Smooth muscle cell of the pulmonary artery (primary cell): ENCODE measurements around the gene CALCOCO2. TPM values are rescaled to one million over a fixed set of nuclear protein-coding genes. Genes with fewer than 3 reads are reported as not detected.

Experiments used
- total RNA-seq: library from RNA; depleted of rRNA; stranded (reverse); fragments of >200 nt; gene quantifications from 2 replicates; pipeline ENCODE4 v1.2.3, GENCODE V29; 2014

The CALCOCO2 gene, protein sequence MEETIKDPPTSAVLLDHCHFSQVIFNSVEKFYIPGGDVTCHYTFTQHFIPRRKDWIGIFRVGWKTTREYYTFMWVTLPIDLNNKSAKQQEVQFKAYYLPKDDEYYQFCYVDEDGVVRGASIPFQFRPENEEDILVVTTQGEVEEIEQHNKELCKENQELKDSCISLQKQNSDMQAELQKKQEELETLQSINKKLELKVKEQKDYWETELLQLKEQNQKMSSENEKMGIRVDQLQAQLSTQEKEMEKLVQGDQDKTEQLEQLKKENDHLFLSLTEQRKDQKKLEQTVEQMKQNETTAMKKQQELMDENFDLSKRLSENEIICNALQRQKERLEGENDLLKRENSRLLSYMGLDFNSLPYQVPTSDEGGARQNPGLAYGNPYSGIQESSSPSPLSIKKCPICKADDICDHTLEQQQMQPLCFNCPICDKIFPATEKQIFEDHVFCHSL
- total RNA-seq, result 47.5 and 49.1 TPM in 2 replicates

DNA sequence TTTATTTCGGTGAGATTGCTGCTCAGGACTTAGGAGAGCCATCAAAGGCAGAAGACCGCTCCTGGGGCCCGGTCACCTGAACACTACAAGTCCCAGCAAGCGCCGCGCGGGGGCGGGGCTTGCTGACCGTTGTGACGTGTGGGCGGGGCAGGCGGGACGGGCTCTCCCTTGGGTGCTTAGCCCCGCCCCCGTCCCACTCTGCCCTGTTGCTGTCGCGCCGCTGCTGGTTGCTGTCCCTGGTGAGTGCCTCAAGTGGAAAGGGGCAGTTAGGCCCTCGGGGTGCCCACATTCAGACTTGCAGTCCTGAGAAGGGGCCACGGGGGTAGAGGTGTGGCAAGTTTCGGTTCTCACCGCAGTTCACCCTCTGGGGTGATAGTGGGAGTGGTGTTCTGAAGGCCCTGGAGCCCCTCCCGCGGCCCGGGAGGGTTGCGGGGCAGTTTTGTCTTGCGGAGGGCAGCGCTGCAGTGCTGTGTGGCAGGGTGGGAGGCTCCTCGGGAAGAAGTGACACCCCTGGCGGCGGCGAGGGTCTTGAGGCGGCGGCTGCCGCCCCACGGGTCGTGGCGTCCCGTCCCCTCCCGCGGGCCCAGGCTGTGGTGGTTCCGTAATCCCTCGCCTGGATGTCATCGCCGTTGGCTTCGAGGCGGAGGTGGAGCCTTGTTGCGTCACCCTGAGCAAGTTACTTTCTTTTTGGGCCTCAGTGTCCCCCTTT, at the start of gene CALCOCO2:
Gene CALCOCO2 (plus strand): TSS at position 196 of the 709 bp plus-strand sequence. CDS start 10,673 bp downstream, outside the sequence.

DNA sequence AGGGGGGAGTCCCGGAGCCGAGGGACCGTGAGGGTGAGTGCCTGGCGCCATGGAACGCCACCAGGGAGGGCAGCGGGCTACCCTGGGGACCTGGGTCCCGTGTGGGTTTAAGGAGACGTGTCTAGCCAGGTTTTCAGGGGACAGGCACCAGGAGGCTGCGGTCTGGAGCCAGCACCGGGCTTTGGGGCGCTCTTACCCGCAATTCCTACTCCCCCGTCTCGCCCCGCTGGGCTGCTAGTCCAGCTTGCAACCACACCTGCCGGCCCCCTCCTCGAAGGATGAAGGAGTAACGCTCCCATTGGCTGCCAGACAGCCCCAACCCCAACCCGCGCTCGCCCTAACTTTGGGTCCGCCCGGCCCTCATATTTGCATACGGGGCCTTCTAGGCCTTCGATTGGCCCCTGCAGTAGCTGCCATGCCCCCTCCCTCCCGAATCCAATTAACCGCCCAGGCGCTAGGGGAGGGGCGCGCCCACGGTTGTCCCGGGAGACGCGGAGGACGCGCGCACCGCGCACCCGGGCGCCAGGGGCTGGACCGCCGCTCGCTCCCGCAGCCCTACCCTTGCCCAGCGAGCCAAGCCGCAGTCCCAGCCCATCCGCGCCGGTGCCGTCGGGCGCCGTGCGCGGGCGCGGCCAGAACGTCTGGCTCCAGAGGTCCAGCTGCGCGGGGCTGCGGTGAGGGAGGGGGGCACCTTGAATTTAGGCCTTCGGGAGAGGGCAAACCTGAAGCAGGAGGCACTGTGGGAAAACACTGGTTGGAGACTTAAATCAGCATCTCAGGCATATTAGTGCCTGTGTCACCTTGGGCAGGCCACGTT, 13.9 kb upstream of the CALCOCO2 start, which contains the start of gene TTLL6:
Gene TTLL6 (minus strand): TSS at position 456 of the 817 bp plus-strand sequence. CDS start 157 bp downstream, at position 299.

DNA sequence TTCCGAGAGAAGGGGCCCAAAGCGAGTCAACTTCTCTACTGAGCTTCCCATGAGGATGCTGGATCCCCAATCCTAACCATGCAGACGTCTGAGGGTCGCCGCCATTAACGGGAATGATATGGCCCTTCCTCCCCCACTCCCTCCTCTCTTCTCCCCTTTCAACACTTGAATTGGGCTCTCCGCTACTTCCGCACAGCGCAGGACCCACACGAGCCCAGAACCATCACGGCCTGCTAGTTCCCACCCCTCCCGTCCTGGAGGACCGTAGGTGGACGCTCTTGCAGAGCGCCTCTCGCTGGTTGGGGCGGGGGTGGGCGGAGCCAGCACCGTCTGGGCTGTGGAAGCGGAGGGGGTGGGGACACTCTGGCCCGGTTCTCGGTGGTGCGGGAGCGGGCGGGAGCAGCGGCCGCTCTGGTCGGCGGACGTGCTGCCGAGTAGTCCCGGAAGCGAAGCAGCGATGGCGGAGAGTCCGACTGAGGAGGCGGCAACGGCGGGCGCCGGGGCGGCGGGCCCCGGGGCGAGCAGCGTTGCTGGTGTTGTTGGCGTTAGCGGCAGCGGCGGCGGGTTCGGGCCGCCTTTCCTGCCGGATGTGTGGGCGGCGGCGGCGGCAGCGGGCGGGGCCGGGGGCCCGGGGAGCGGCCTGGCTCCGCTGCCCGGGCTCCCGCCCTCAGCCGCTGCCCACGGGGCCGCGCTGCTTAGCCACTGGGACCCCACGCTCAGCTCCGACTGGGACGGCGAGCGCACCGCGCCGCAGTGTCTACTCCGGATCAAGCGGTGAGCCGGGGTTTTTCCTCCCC, 77.4 kb downstream of the CALCOCO2 start, which contains the start of gene UBE2Z:
Gene UBE2Z (plus strand): TSS at position 361 of the 797 bp plus-strand sequence. CDS start 97 bp downstream, at position 458.

Other genes with a start within 250 kb of the CALCOCO2 start
- gene HOXB3, start 240.8 kb upstream of the CALCOCO2 start, total RNA-seq, result 8.4 and 11.1 TPM in 2 replicates
- 0.20 and 0.50 TPM in 2 replicates for gene HOXB5, start 237.3 kb upstream of the CALCOCO2 start, total RNA-seq
- gene HOXB6, start 226.0 kb upstream of the CALCOCO2 start, total RNA-seq, result 2.3 and 3.0 TPM in 2 replicates
- gene HOXB7, start 220.0 kb upstream of the CALCOCO2 start, total RNA-seq, result 1.6 and 1.8 TPM in 2 replicates
- gene HOXB8, start 215.7 kb upstream of the CALCOCO2 start, total RNA-seq, result 0.10 TPM in 1 of 2 replicates, not detected in the other
- not detected in 2 replicates for gene HOXB9, start 204.7 kb upstream of the CALCOCO2 start, total RNA-seq
- gene PRAC1, start 108.5 kb upstream of the CALCOCO2 start, total RNA-seq, result not detected in 2 replicates
- not detected in 2 replicates for gene PRAC2, start 107.8 kb upstream of the CALCOCO2 start, total RNA-seq
- gene HOXB13, start 102.3 kb upstream of the CALCOCO2 start, total RNA-seq, result not detected in 2 replicates
- gene TTLL6, start 13.8 kb upstream of the CALCOCO2 start, total RNA-seq, result under 0.01 TPM in 1 of 2 replicates, not detected in the other
- gene ATP5MC1, start 61.8 kb downstream of the CALCOCO2 start, total RNA-seq, result 24.4 and 24.6 TPM in 2 replicates
- gene UBE2Z, start 77.4 kb downstream of the CALCOCO2 start, total RNA-seq, result 68.0 and 75.0 TPM in 2 replicates
- 71.8 and 76.1 TPM in 2 replicates for gene SNF8, start 113.8 kb downstream of the CALCOCO2 start, total RNA-seq
- not detected in 2 replicates for gene GIP, start 137.6 kb downstream of the CALCOCO2 start, total RNA-seq
- gene IGF2BP1, start 166.3 kb downstream of the CALCOCO2 start, total RNA-seq, result 3.4 and 4.3 TPM in 2 replicates